Measurements from ENCODE around the gene TNFSF9.
A peak's percentile ranks its signal among the peaks of the same experiment; 100 is the strongest.

Gene TNFSF9

DNA sequence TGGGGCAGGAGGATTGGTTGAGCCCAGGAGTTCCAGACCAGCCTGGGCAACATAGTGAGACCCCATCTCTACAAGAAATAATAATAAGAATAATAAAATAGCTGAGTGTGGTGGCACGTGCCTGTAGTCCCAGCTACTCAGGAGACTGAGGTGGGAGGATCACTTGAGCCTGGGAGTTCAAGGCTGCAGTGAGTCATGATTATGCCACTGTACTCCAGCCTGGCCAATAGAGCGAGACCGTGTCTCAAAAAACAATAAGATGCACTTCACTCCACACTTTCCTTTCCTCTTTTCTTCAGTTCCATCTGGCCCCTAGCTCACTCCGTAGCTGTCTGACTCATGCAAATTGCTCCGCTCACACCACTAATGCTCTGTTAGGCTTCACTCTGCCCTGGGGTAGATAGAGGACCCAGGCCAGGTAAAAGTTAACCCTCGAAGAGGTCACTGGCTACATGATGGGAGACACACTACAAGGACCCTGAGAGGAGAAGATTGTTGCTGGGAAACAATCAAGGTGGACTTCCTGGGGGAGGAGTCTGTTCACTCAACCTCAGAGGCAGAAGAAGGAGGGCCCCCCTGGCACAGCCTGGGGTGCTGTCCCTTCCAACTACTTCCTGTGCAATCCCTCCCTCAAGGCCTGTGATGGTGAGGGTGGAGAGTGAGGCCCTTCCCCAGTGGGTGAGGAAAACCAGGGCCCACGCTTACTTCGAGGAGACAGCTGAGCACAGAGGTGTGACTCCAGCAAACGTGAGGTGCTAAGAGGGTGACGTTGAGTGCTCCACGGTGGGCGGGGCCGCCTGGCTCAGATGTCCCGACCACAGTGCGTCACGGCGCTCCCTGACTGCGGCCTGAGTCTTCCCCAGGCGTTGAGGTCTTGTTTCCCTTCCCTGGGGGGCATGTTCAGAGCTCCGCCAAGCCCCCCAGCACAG, 8.8 kb upstream of the TNFSF9 start:
- no peaks in the 10 kb centered on the region for H4K20me1 ChIP-seq (ENCODE audit: insufficient read depth, low read length)
- peak overlapping the region; percentile 75 for H3K4me3 ChIP-seq (ENCODE audit: low read length)
- no peaks in the 10 kb centered on the region for H3K79me2 ChIP-seq (ENCODE audit: low read length)
- H3K27ac ChIP-seq (ENCODE audit: low read length): peak overlapping the region; percentile 93
- TF ChIP-seq, protein P1, sequence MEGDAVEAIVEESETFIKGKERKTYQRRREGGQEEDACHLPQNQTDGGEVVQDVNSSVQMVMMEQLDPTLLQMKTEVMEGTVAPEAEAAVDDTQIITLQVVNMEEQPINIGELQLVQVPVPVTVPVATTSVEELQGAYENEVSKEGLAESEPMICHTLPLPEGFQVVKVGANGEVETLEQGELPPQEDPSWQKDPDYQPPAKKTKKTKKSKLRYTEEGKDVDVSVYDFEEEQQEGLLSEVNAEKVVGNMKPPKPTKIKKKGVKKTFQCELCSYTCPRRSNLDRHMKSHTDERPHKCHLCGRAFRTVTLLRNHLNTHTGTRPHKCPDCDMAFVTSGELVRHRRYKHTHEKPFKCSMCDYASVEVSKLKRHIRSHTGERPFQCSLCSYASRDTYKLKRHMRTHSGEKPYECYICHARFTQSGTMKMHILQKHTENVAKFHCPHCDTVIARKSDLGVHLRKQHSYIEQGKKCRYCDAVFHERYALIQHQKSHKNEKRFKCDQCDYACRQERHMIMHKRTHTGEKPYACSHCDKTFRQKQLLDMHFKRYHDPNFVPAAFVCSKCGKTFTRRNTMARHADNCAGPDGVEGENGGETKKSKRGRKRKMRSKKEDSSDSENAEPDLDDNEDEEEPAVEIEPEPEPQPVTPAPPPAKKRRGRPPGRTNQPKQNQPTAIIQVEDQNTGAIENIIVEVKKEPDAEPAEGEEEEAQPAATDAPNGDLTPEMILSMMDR (IDR thresholded peaks at IDR 0.05; ENCODE audit: low read depth, low read length): no peak
- TF ChIP-seq EZH2phosphoT487 (IDR thresholded peaks at IDR 0.05; ENCODE audit: low read depth): no peak
- peaks cover 56% of the 10 kb centered on the region for H3K4me1 ChIP-seq (ENCODE audit: low read length)
- H3K4me2 ChIP-seq (ENCODE audit: low read length): peak overlapping the region; percentile 75
- no peaks in the 10 kb centered on the region for H3K27me3 ChIP-seq (ENCODE audit: low read depth, low read length)
- no peaks in the 10 kb centered on the region for H3K36me3 ChIP-seq (replicated peaks; ENCODE audit: low read depth, low read length)
- H3K9ac ChIP-seq (ENCODE audit: low read length): peak overlapping the region; percentile 73
- H2AFZ ChIP-seq (ENCODE audit: low read depth, low read length): peak overlapping the region; percentile 52; the same call in 1 of the 2 replicates
- no peaks in the 10 kb centered on the region for H3K9me3 ChIP-seq (ENCODE audit: insufficient read depth, low read length)

GRCh38 chr19:6522712-6523111, 8.1 kb upstream of the TNFSF9 start:
- Histone ChIP-seq H3K9ac (ENCODE audit: low read length) (peak overlapping the region; percentile 73), H2AFZ (ENCODE audit: low read depth, low read length) (peak overlapping the region; percentile 52; the same call in 1 of the 2 replicates), H3K27ac (ENCODE audit: low read length) (peak overlapping the region; percentile 93), H3K4me3 (ENCODE audit: low read length) (peak overlapping the region; percentile 75), H4K20me1 (ENCODE audit: insufficient read depth, low read length) (no peaks in the 10 kb centered on the region), H3K79me2 (ENCODE audit: low read length) (no peaks in the 10 kb centered on the region), H3K9me3 (ENCODE audit: insufficient read depth, low read length) (no peaks in the 10 kb centered on the region), H3K36me3 (replicated peaks; ENCODE audit: low read depth, low read length) (no peaks in the 10 kb centered on the region), H3K4me2 (ENCODE audit: low read length) (peak overlapping the region; percentile 75), H3K27me3 (ENCODE audit: low read depth, low read length) (no peaks in the 10 kb centered on the region), H3K4me1 (ENCODE audit: low read length) (peaks cover 56% of the 10 kb centered on the region)
- TF ChIP-seq EZH2phosphoT487 (IDR thresholded peaks at IDR 0.05; ENCODE audit: low read depth): no peak
- TF ChIP-seq, protein P1 (IDR thresholded peaks at IDR 0.05; ENCODE audit: low read depth, low read length): no peak

DNA sequence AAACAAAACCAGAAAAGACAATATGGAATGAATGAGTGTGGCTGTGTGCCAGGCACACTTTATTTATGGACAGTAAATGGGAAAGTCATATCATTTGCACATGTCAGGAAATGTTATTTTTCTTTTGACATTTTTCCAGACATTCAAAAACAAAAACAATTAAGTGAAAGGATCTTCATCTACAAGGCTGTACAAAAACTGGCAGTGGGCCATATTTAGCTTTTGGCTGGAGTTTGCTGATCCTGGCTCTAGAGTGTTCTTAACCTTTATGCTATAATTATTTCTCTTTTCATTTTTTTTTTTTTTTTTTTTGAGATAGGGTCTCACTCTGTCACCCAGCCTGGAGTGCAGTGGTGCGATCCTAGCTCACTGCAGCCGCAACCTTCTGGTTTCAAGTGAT, 6.5 kb upstream of the TNFSF9 start:
- Histone ChIP-seq H3K4me1 (ENCODE audit: low read length) (peaks cover 57% of the 10 kb centered on the region), H3K27ac (ENCODE audit: low read length) (no peak overlapping the region), H3K9me3 (ENCODE audit: insufficient read depth, low read length) (no peaks in the 10 kb centered on the region), H3K4me3 (ENCODE audit: low read length) (no peak overlapping the region), H3K4me2 (ENCODE audit: low read length) (no peak overlapping the region), H3K9ac (ENCODE audit: low read length) (no peak overlapping the region), H3K36me3 (replicated peaks; ENCODE audit: low read depth, low read length) (no peaks in the 10 kb centered on the region), H3K27me3 (ENCODE audit: low read depth, low read length) (no peaks in the 10 kb centered on the region), H2AFZ (ENCODE audit: low read depth, low read length) (no peak overlapping the region), H4K20me1 (ENCODE audit: insufficient read depth, low read length) (no peaks in the 10 kb centered on the region), H3K79me2 (ENCODE audit: low read length) (no peaks in the 10 kb centered on the region; the same call in 1 of the 2 replicates)
- TF ChIP-seq, protein P1 (IDR thresholded peaks at IDR 0.05; ENCODE audit: low read depth, low read length): no peak
- no peak for TF ChIP-seq EZH2phosphoT487 (IDR thresholded peaks at IDR 0.05; ENCODE audit: low read depth)

- Histone ChIP-seq H3K9ac (ENCODE audit: low read length) (peak overlapping the region; percentile 99), H2AFZ (ENCODE audit: low read depth, low read length) (peak overlapping the region; percentile 49), H3K4me2 (ENCODE audit: low read length) (peak overlapping the region; percentile 97)
These were observed 2.8 kb upstream of the TNFSF9 start for GRCh38 chr19:6527893-6528543.

More at GRCh38 chr19:6527893-6528543, 2.8 kb upstream of the TNFSF9 start:
- H3K27me3 ChIP-seq (ENCODE audit: low read depth, low read length): no peaks in the 10 kb centered on the region
- H3K36me3 ChIP-seq (replicated peaks; ENCODE audit: low read depth, low read length): peaks cover 20% of the 10 kb centered on the region
- peaks cover 35% of the 10 kb centered on the region for H3K79me2 ChIP-seq (ENCODE audit: low read length)
- H4K20me1 ChIP-seq (ENCODE audit: insufficient read depth, low read length): peaks cover 18% of the 10 kb centered on the region
- TF ChIP-seq EZH2phosphoT487 (IDR thresholded peaks at IDR 0.05; ENCODE audit: low read depth): no peak
- TF ChIP-seq, protein P1 (IDR thresholded peaks at IDR 0.05; ENCODE audit: low read depth, low read length): no peak
- peak overlapping the region; percentile 96 for H3K27ac ChIP-seq (ENCODE audit: low read length)
- H3K4me1 ChIP-seq (ENCODE audit: low read length): peaks cover 43% of the 10 kb centered on the region
- H3K9me3 ChIP-seq (ENCODE audit: insufficient read depth, low read length): no peaks in the 10 kb centered on the region
- peak overlapping the region; percentile 99 for H3K4me3 ChIP-seq (ENCODE audit: low read length)
